ENCODE data around the gene MKS1. TPM values are rescaled to one million over a fixed set of nuclear protein-coding genes. Genes with fewer than 3 reads are reported as not detected.

Gene MKS1
- total RNA-seq (2013; cell fraction: nucleolus; rRNA removed), result 46.9 and 53.2 TPM in 2 replicates
- total RNA-seq (2014; rRNA removed) (13.6 and 16.2 TPM in 2 replicates), total RNA-seq (2014; rRNA removed; fragmentation: Illumina TruSeq; extraction: Trizol) (8.7 and 10.7 TPM in 2 replicates), total RNA-seq (2021) (13.1 and 16.8 TPM in 2 replicates), polyA plus RNA-seq (2011; rRNA removed) (12.1 and 17.7 TPM in 2 replicates), polyA plus RNA-seq (2014; fragmentation: Illumina TruSeq; extraction: Trizol) (12.2 and 13.2 TPM in 2 replicates), polyA plus RNA-seq (2014; fragmentation: Nextera tagmentation; extraction: Ambion mirVana) (1 to 10 TPM; 5.7 to 7.2 TPM), polyA plus RNA-seq (2014; rRNA removed) (14.6 and 16.5 TPM in 2 replicates), polyA plus RNA-seq (2016; fragmentation: Nextera tagmentation; extraction: Ambion mirVana) (10 to 100 TPM; 18.7 to 21.4 TPM), polyA minus RNA-seq (2011; rRNA and poly(A)+ RNA removed) (14.1 and 14.2 TPM in 2 replicates), Bru-seq, nascent RNA (percentile 62 among the genes with signal in this experiment), BruChase-seq, experiment 1, labeled RNA remaining after a 6-hour chase (percentile 63 among the genes with signal in this experiment), BruChase-seq, experiment 2, labeled RNA remaining after a 2-hour chase (percentile 62 among the genes with signal in this experiment)
- 6.6 TPM for polyA plus RNA-seq (2011; ENCODE audit: low read depth)
- 11.8 and 12.3 TPM in 2 replicates for polyA plus RNA-seq (2011; cell fraction: cytosol; rRNA removed)
- polyA plus RNA-seq (2011; cell fraction: nucleus; rRNA removed), result 63.2 and 64.5 TPM in 2 replicates
- 10.4 and 13.2 TPM in 2 replicates for polyA plus RNA-seq (2012)
- polyA minus RNA-seq (2011; cell fraction: cytosol; rRNA and poly(A)+ RNA removed), result 4.1 and 9.1 TPM in 2 replicates
- polyA minus RNA-seq (2011; cell fraction: nucleus; rRNA and poly(A)+ RNA removed), result 12.6 and 22.5 TPM in 2 replicates
- long read RNA-seq, experiment 1, transcript MKS1-202 (18 exons, 2,397 nt), result major isoform, 10 of 16 reads
- long read RNA-seq, experiment 1, partial matches to known transcripts, result 0 of 16 reads
- long read RNA-seq, experiment 1, other reads (novel, unspliced or antisense), result 6 of 16 reads
- long read RNA-seq, experiment 2, transcript MKS1-202 (18 exons, 2,397 nt), result major isoform, 41 of 87 reads
- long read RNA-seq, experiment 2, partial matches to known transcripts, result 17 of 87 reads
- long read RNA-seq, experiment 2, other reads (novel, unspliced or antisense), result 23 of 87 reads

GRCh38 chr17:58219007-58219788 is at the start of gene MKS1:
TSS of gene MKS1 (minus strand) at chr17:58219255. CDS start at chr17:58219230, 25 bp downstream.
- DNase-seq (ENCODE audit: low read depth, low spot score) (peak; percentile 84), ATAC-seq (peak; percentile 100), FAIRE-seq (peak; percentile 97)
- intact Hi-C loops (cut with micrococcal nuclease; ENCODE audit: unreplicated experiment) (no loop called here), in situ Hi-C loops (cut with MboI) (no loop called here)
- H3K79me2 ChIP-seq (ENCODE audit: control insufficient read depth, insufficient read depth, low read length), result no peaks in the 10 kb centered on the region; the same call in 1 of the 2 replicates
- H3K9me3 ChIP-seq (replicated peaks; ENCODE audit: control insufficient read depth, insufficient read depth, low read length), result no peaks in the 10 kb centered on the region
- no peaks in the 10 kb centered on the region for H3K36me3 ChIP-seq (ENCODE audit: control insufficient read depth in 2 of 2, insufficient read depth in 2 of 2, low read length in 1 of 2)
- 2% methylated on average over 56 of the region's 56 CpGs for WGBS (ENCODE audit: insufficient coverage, insufficient replicate concordance, low lambda C conversion rate, missing lambda C conversion rate)
- BruUV-seq (replicated peaks), result TSS peak; percentile 72
- no peaks in the 10 kb centered on the region for H4K20me1 ChIP-seq (ENCODE audit: control insufficient read depth, insufficient read depth)
- RAD21 ChIA-PET (ENCODE audit: unreplicated experiment), result interaction anchor here (0.9 to 2.3 kb wide), 5 partner anchors 12 to 98 kb away, joined by 3 to 9 read pairs (median 3); no protein-coding TSS in a partner anchor
- peak within 1 kb of the TSS; percentile 63 for H3K27ac ChIP-seq (ENCODE audit: control insufficient read depth, insufficient read depth)
- peak within 1 kb of the TSS; percentile 69 for H3K4me3 ChIP-seq
- peak within 1 kb of the TSS; percentile 99 for H2AFZ ChIP-seq (ENCODE audit: control insufficient read depth, low read depth, low read length)
- SMC1A ChIA-PET (ENCODE audit: uncharacterized antibody, unreplicated experiment), result interaction anchor here (2.3 to 2.6 kb wide), 2 partner anchors 10 to 14 kb away, joined by 8 to 26 read pairs; no protein-coding TSS in a partner anchor
- CTCF ChIA-PET, result interaction anchor here (1.0 to 8.2 kb wide), 5 partner anchors 9 to 31 kb away, joined by 3 to 65 read pairs (median 4); no protein-coding TSS in a partner anchor
- POLR2A ChIA-PET, result interaction anchor here (0.5 to 3.0 kb wide), 5 partner anchors 11 to 401 kb away, joined by 3 to 25 read pairs (median 5); no protein-coding TSS in a partner anchor
- peak within 1 kb of the TSS; percentile 91 for H3K4me2 ChIP-seq (ENCODE audit: control insufficient read depth, insufficient read depth)
- peak within 1 kb of the TSS; percentile 78 for H3K9ac ChIP-seq (ENCODE audit: control insufficient read depth, insufficient read depth, low read length)
- H3K27me3 ChIP-seq (replicated peaks in 1 of 2; ENCODE audit: control insufficient read depth in 2 of 2, insufficient read depth in 2 of 2, low read length in 1 of 2), result no peaks in the 10 kb centered on the region
- peaks cover 12% of the 10 kb centered on the region for H3K4me1 ChIP-seq (ENCODE audit: control insufficient read depth, insufficient read depth, low read length)
- TF ChIP-seq NR2C1 (IDR thresholded peaks at IDR 0.05) (no peak), ZBTB40 (IDR thresholded peaks at IDR 0.05; ENCODE audit: borderline replicate concordance) (peak; percentile 47), SREBF1 (IDR thresholded peaks at IDR 0.05; ENCODE audit: low read length) (no peak), GATAD2B (conservative IDR thresholded peaks at IDR 0.05; ENCODE audit: low read depth) (peak; percentile 28; the same call in 1 of the 2 replicates), STAT1 (conservative IDR thresholded peaks at IDR 0.05) (peak; percentile 73; the same call in 1 of the 2 replicates), RFX5 (IDR thresholded peaks at IDR 0.05; ENCODE audit: low read depth, low read length) (peak; percentile 36), LARP7 (IDR thresholded peaks at IDR 0.05) (peak; percentile 82; the same call in 1 of the 2 replicates), TARDBP (IDR thresholded peaks at IDR 0.05; ENCODE audit: borderline replicate concordance) (no peak), CREM (IDR thresholded peaks at IDR 0.05; ENCODE audit: low read depth) (peak; percentile 97), SP1 (IDR thresholded peaks at IDR 0.05; ENCODE audit: low read depth, low read length) (peak; percentile 36), EP300 (IDR thresholded peaks at IDR 0.05; ENCODE audit: borderline replicate concordance in 1 of 2, control insufficient read depth in 1 of 2, low read depth in 2 of 2, low read length in 2 of 2) (peak; percentile 14 to 34; a peak in 1 of 4 replicates), RAD51 (IDR thresholded peaks at IDR 0.05) (no peak), NR2C2 (IDR thresholded peaks at IDR 0.05; ENCODE audit: borderline replicate concordance, control insufficient read depth, insufficient read length, low read depth) (no peak), SPI1 (IDR thresholded peaks at IDR 0.05; ENCODE audit: borderline replicate concordance, insufficient read depth, low read depth, low read length) (0 out of 2 replicates have a peak, but pooled peaks have one; percentile 5), SMAD1 (IDR thresholded peaks at IDR 0.05; ENCODE audit: low read depth, partially characterized antibody) (no peak)

All from GM12878 (cell line).